HG03135 (cell line): ENCODE data around the gene XRCC4.

ENCODE experiments used
- ATAC-seq: cut with Tn5 transposase; IDR thresholded peaks from one replicate; pipeline ENCODE4 v1.9.1; 2021; ENCODE audit warnings: mild to moderate bottlenecking, moderate library complexity; ENCODE audit not compliant: unreplicated experiment

Gene XRCC4

DNA sequence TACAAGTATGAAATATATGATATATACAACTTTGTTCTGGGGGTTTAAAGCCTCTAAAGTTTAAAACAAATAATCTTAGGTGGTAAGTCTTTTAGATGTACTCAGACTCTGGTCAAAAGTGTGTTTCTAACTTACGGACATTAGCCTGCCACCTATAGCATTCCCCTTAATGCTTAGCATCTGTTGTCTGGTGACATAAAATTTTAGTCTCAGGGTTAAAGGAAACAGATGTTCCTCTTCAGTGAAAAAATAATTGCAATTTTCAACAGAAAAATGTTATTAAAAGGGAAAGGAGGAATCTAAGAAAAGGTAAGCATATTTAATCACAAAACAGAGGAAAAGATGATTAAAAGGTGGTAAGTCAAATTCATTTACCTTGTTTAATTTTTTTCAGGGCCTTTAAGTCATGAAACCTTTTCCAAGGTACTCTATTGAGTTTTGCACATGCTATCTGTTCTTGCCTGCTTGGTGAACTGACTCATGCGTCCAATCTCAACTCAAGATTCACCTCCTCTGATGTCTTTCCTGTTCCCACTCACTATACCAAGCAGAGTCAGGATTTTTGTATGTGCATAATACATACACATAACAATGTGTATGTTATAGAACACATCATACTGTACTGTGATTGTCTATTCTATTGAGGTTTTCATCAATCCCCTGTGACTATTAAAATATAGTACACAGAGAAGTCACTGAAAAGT, 8.1 kb upstream of the XRCC4 start:
- no peak for ATAC-seq

- ATAC-seq: no peak
Measured at GRCh38 chr5:83071286-83072051, 5.9 kb upstream of the XRCC4 start.

GRCh38 chr5:83072966-83073365, 4.4 kb upstream of the XRCC4 start:
- no peak for ATAC-seq

GRCh38 chr5:83077662-83078261, 415 bp downstream of the XRCC4 start:
- peak; percentile 7 for ATAC-seq

- ATAC-seq: no peak
Measured at GRCh38 chr5:83082750-83083149, 5.4 kb downstream of the XRCC4 start.

- no peak for ATAC-seq
Measured at GRCh38 chr5:83084336-83084735, 7.0 kb downstream of the XRCC4 start.

DNA sequence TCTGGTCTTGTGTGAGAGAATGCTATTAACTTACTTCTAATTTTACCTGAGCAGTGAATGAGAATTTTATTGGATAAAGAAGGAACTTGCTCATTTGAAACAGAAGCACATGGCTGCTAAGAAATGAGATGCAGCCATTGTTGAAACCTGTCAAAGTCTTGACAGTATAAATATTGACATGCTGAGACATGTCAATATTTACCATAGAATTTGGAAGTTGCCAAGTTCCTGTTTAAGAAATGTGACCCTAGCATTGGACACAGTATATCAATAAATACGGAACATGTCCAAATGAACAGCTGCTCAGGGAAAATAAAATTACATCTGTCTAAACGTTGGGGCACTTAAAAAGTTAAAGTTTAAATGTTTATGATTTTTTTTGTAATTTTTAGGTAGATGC, 7.8 kb downstream of the XRCC4 start:
- no peak for ATAC-seq

GRCh38 chr5:83090169-83090568, 12.8 kb downstream of the XRCC4 start:
- ATAC-seq: no peak

DNA sequence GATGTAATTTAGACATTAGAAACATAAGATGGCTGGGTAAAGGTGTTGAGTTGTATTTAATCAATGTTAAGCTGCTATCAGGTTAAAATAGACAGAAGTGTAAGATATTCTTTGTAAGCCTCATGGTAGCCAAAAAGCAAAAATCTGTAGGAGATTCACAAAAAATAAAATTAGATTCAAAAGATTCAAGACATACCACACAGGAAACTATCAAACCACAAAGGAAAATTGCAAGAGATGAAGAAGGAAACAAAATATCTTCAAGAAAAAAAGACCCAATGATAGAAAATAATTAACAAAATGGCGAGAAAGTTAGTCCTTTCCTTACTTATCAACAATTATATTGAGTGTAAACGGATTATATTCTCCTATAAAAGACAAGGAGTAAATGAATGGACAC, 15.3 kb downstream of the XRCC4 start:
- ATAC-seq: no peak

GRCh38 chr5:83093692-83094091, 16.3 kb downstream of the XRCC4 start:
- no peak for ATAC-seq

- no peak for ATAC-seq
Measured at GRCh38 chr5:83095163-83095956, 18.0 kb downstream of the XRCC4 start.

- ATAC-seq: no peak
Measured at GRCh38 chr5:83095957-83096539, 18.7 kb downstream of the XRCC4 start.

DNA sequence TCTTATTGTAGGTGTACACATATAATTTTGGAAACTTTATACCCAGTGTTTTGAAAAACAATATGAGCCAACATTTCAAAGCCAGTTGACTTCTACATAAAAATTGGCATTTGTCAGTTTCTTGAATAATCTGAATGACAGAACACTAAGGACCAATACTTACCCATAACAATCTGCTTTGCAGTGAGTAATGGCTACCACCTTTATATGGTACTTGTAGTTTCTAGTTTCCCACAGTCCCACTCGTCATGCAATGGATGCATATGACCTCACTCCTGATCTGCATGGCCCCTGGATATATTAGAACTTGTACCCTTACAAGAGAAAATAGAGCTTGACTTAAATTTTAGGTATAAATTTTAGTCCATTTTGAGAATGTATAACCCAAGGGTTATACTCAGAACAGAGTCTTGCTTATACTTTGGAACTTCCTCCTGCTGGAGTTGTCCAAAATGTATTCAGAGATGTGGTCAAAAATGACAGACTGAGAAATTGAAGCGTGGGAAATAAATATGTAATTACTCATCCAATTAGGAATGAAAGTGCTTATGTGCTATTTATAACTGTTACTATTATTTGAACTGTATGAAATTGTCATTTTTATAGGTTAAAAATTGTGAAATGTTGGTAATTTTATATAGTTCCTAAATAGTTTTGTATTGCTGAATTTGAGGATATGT, 19.5 kb downstream of the XRCC4 start:
- no peak for ATAC-seq

GRCh38 chr5:83097689-83098231, 20.4 kb downstream of the XRCC4 start:
- no peak for ATAC-seq

GRCh38 chr5:83099001-83099400, 21.7 kb downstream of the XRCC4 start:
- ATAC-seq: no peak

DNA sequence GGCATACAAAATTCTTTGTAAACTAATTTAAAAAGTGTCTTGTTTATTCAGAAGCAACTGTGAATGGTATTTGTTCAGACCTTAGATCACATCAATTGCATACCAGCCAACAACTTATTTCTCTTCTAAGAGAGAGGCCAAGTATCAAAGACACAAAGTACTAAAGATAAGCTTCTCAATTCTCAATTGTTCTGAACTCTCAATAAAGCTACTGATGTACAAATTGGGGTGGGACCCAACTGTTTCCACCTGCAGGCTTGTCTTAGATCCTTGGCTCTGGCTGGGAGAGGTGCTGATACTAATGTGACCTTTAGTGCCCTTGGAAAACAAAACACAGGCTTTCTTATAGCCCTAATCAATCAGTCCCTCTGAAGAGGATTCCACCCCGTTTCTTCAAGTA, 22.1 kb downstream of the XRCC4 start:
- ATAC-seq: no peak

DNA sequence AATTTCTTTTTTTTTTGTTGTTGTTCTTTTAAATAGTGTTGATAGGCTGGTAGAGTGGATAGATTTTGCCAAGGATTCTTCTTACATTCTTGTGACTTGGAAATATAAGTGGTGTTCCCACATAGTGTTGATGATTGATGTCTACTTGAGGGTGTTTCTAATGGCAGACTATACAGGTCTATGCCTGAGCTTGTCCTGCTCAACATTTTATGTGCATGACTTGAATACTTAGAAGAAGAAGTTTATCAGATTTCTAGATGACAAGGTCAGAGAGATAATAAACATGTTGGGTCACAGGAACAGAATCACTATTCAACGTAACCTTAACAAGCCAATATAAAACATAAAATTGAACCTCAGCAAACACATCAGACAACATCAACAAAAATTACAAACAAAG, 24.2 kb downstream of the XRCC4 start:
- no peak for ATAC-seq

DNA sequence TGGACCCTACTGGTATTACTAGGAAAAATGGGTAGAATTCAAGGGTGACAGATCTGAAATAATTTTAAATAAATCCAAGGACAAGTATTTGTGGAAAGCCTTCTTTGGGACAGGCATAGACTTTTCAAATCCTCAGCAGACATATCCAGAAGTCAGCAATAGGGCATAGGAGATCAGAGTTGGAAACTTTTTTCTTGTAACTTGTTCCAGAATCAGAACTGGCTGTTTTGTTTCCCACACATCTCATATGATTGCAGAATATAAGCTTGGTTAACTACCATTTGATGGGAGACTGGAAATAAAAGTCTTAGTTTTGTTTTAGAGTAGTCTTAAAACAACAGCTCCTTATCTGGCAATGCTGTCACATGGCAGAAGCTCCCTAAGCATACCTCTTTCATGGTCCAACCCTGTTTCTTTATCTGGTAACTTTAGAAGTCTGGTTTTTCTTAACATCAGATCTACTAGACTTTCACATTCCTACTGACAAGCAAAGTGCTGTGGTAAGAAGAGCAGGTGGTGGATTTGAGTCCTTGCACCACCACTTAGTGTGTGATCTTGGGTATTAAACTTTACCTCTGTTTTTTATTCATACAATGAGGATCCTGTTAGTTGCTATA, 25.1 kb downstream of the XRCC4 start:
- ATAC-seq: no peak

DNA sequence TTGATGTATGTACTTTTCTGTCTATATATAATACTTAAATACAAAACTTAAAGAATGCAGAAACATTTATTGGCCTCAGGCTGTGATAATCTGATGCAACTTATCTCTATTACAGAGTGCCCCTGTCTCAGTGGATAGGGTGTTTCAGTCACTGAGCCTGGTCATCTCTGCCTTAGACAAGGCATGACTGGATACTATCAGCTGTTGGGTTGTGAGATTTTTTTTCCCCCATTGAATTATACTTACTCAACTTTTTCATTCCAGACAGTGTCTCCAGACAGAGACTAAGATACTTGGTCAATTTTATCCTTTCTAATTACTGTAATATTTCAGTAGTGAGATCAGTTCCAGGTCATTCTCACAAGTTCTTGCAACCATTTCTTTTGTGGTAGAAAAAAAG, 26.7 kb downstream of the XRCC4 start:
- no peak for ATAC-seq
